Dendritic cell treated with granulocyte-macrophage colony-stimulating factor and Interleukin-4, amounts not matched to agents 40 ng/mL and 50 ng/mL, for 4 days (primary cell): ENCODE data around the gene YAE1.
"Not testable (repeated sequence)": the region's sequence is repeated elsewhere in the genome, so short reads cannot be mapped to it uniquely, and the experiment has no call there.

Source experiments
- H3K27ac Mint-ChIP-seq: one replicate; pipeline ENCODE4 v1.8.0; 2022; ENCODE audit warnings: mild to moderate bottlenecking, mixed read lengths
- H3K27me3 Mint-ChIP-seq: one replicate; pipeline ENCODE4 v1.8.0; 2022; ENCODE audit warnings: mild to moderate bottlenecking, mixed read lengths
- H3K36me3 Mint-ChIP-seq: one replicate; pipeline ENCODE4 v1.8.0; 2022; ENCODE audit warnings: low read depth, mixed read lengths
- H3K4me1 Mint-ChIP-seq: one replicate; pipeline ENCODE4 v1.8.0; 2022; ENCODE audit warnings: low read depth, mixed read lengths
- H3K4me3 Mint-ChIP-seq: one replicate; pipeline ENCODE4 v1.8.0; 2022; ENCODE audit warnings: mild to moderate bottlenecking, moderate library complexity, mixed read lengths
- H3K9me3 Mint-ChIP-seq: one replicate; pipeline ENCODE4 v1.8.0; 2022; ENCODE audit warnings: mixed read lengths
- intact Hi-C: fragments of 100-400 bp; cut with micrococcal nuclease; formaldehyde crosslinking; loops from one replicate; pipeline ENCODE4 v1.15.0; 2022

YAE1 gene

DNA sequence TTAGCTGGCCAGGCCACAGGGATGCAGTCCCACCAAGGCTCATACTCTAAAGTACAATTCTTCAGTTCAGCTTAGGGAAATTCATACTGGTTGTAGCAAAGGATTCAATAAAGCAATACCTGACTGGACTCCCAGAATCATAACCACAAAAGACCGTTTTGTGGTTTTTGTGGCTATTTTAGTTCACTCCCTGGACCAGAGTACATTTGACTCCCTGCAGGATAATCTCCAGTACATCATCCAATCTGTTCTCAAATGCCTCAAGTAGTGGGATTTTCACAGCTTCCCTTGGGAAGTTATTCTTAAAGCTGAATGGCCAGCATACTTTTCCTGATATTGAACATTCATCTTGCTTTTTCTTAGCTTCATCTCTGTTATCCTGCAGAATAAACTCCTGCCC lies 29.3 kb upstream of the YAE1 start:
- intact Hi-C loops, result no loop called here
- Mint-ChIP-seq H3K4me3 (no peak overlapping the region), H3K27ac (no peak overlapping the region), H3K27me3 (peaks cover 2% of the 10 kb centered on the region), H3K9me3 (no peaks in the 10 kb centered on the region), H3K36me3 (no peaks in the 10 kb centered on the region), H3K4me1 (no peaks in the 10 kb centered on the region)

DNA sequence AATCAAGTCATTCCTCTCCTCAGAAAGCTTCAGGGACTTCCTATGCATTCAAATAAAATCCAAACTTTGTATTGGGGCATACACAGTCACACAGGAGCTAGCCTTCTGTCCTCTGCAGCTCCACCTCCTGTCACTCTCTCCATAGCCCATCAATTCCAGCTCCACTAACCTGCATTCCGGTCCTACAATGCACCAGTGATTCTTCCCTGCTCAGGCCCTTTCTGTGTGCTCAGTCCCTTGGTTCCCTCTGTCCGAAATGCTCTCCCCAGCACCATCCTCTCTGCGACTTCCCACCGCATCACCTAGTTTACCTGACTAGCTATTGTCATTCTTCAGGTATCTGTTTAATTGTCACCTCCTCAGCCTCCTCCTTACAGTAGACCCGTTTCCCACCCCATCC lies 26.4 kb upstream of the YAE1 start:
- Mint-ChIP-seq H3K4me3 (no peak overlapping the region), H3K27ac (no peak overlapping the region), H3K27me3 (peaks cover 2% of the 10 kb centered on the region), H3K4me1 (no peaks in the 10 kb centered on the region), H3K36me3 (no peaks in the 10 kb centered on the region), H3K9me3 (no peaks in the 10 kb centered on the region)
- intact Hi-C loops, result no loop called here

DNA sequence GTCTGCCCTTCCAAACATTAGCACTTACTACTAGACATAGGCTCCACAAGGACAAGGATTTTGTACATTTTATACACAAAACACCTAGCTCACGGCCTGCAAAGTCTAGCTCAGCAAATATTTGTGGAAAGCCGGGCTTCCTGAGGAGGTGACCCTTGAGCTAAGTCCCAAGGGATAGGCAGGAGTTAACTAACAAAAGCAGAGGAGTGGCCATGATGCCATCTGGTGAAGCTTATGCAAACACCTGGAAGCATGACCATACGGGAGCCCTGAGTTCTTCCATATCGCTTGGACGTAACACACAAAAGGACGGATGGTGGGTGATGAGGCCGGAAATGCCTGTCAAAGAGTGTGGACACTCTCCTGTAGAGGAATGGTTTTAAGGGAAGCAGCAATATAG lies 25.9 kb upstream of the YAE1 start:
- Mint-ChIP-seq H3K36me3 (no peaks in the 10 kb centered on the region), H3K4me3 (no peak overlapping the region), H3K27ac (no peak overlapping the region), H3K4me1 (no peaks in the 10 kb centered on the region), H3K27me3 (peaks cover 2% of the 10 kb centered on the region), H3K9me3 (no peaks in the 10 kb centered on the region)
- intact Hi-C loops, result no loop called here

DNA sequence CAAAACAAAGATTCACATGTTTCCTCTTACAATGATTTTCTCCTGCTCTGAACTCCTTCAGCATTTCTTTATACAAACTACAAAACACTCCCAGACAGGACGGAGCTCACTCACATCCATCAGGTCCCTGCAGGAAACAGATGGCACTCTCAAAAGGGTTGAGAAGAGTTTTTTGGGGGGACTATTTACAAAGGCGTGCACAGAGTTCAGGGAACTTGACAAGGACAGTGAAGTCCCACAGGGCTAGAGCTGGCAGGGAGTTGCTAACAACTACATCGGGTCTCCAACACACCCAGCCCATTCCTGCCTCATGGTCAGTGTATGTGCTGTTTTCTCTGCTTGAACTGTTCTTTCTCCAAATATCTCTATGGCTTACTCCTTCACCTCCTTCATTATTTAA lies 24.7 kb upstream of the YAE1 start:
- no peaks in the 10 kb centered on the region for H3K36me3 Mint-ChIP-seq
- no peaks in the 10 kb centered on the region for H3K9me3 Mint-ChIP-seq
- H3K4me3 Mint-ChIP-seq, result no peak overlapping the region
- intact Hi-C loops, result no loop called here
- H3K27me3 Mint-ChIP-seq, result peaks cover 2% of the 10 kb centered on the region
- H3K27ac Mint-ChIP-seq, result no peak overlapping the region
- H3K4me1 Mint-ChIP-seq, result no peaks in the 10 kb centered on the region

DNA sequence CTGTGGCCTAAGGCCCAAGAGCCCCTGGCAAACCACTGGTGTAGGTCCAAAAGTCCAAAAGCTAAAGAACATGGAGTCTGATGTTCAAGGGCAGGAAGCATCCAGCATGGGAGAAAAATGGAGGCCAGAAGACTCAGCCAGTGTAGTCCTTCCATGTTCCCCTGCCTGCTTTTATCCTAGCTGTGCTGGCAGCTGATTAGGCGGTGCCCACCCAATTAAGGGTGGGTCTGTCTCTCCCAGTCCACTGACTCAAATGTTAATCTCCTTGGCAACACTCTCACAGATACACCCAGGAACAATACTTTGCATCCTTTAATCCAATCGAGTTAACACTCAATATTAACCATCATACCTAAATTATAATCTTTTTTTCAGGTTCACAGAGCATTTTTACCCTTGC lies 21.4 kb upstream of the YAE1 start:
- H3K4me1 Mint-ChIP-seq, intact Hi-C loops, H3K36me3 Mint-ChIP-seq, H3K27ac Mint-ChIP-seq, H3K27me3 Mint-ChIP-seq, H3K4me3 Mint-ChIP-seq: not testable (repeated sequence)
- peaks cover 23% of the 10 kb centered on the region for H3K9me3 Mint-ChIP-seq

DNA sequence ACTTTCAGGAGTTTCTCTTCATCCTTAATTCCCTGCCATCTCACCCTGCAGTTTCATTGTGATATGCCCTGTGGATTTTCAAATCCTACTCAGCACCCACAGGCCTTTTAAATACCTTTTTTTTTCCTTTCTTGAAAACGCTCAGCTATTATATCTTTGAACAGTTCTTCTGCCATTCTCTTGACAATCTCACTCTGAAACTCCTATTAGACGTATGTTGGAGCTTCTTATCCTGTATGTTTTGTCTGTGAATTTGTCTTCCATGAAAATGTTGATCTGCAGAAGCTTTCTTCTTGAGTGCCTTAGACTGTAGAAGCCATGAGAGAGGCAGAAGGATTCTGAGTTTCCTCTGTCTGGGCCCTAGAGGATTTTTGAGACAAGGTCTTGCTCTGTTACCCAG lies 18.9 kb upstream of the YAE1 start:
- Mint-ChIP-seq H3K27me3 (no peaks in the 10 kb centered on the region), H3K36me3 (no peaks in the 10 kb centered on the region), H3K9me3 (peaks cover 23% of the 10 kb centered on the region), H3K4me3 (no peak overlapping the region), H3K27ac (no peak overlapping the region), H3K4me1 (no peaks in the 10 kb centered on the region)
- intact Hi-C loops, result no loop called here

DNA sequence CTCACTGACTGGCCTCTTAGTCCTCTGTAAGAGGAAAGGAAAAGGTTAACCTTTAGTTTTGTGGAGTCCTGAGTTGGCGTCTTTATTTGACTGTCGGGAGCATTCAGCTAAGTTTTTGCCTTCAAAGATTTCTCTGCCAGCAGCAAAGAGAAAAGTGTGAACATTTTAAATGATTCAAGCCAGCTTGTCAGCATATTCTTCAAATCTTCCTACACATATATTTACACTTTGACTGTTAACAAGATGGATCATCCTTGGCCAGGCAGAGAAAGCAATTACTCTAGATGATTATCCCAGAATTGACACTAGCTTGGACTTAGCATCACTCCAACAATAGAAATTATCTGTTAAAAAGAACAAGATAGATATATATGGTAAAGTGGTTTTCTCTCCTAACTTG lies 15.8 kb upstream of the YAE1 start:
- no peak overlapping the region for H3K4me3 Mint-ChIP-seq
- H3K27me3 Mint-ChIP-seq, result no peaks in the 10 kb centered on the region
- H3K4me1 Mint-ChIP-seq, result no peaks in the 10 kb centered on the region
- no peak overlapping the region for H3K27ac Mint-ChIP-seq
- intact Hi-C loops, result no loop called here
- no peaks in the 10 kb centered on the region for H3K36me3 Mint-ChIP-seq
- H3K9me3 Mint-ChIP-seq, result peaks cover 23% of the 10 kb centered on the region

DNA sequence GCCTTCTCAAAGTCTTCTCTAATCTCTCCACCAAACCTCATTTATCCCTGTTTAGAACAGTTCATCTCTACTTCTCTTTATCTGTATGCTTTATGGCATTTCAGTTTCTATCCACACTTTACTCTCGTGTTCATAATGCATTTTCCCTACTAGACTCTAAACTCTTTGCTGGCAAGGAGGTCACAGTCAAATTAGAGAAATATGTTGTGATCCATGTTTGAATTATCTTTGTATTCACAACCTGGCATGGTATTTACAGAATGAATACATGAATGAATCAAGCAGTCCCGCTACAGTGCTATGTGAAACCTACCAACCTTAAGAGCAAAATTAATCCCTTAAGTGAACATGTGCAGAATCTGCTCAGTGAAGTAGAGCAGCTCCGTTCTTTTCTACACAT lies 12.8 kb upstream of the YAE1 start:
- intact Hi-C loops, result no loop called here
- no peak overlapping the region for H3K27ac Mint-ChIP-seq
- peaks cover 6% of the 10 kb centered on the region for H3K9me3 Mint-ChIP-seq
- H3K27me3 Mint-ChIP-seq, result peaks cover 4% of the 10 kb centered on the region
- no peak overlapping the region for H3K4me3 Mint-ChIP-seq
- no peaks in the 10 kb centered on the region for H3K36me3 Mint-ChIP-seq
- H3K4me1 Mint-ChIP-seq, result no peaks in the 10 kb centered on the region

DNA sequence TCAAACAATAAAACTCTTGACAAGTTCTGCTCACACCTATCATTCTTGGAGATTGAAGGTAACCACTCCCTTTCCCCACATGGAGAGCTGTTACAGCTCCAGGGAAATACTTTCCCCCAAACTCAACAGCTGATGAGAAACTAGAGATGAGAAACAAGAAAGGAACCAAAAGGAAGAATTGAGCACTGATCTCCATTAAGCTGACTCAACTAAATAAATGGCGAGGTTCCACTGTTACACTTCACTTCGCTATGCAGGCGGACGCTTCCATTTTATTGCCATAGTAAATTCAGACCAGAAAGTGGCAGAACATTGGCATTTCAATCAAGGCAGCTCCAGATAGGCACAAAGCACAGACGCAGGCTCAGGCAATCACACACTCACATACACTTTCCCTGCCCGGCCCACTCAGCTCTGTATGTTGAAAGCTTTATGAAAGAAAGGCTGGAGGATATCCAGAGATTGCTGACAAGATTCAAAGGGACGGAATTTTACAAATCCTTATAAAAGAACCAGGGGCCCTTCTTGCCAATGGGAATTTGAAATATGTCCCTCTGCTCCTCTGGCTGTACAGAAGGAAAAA lies 11.5 kb upstream of the YAE1 start:
- Mint-ChIP-seq H3K27ac (no peak overlapping the region), H3K9me3 (no peaks in the 10 kb centered on the region), H3K27me3 (peaks cover 4% of the 10 kb centered on the region), H3K4me1 (no peaks in the 10 kb centered on the region), H3K36me3 (no peaks in the 10 kb centered on the region), H3K4me3 (no peak overlapping the region)
- intact Hi-C loops, result no loop called here

DNA sequence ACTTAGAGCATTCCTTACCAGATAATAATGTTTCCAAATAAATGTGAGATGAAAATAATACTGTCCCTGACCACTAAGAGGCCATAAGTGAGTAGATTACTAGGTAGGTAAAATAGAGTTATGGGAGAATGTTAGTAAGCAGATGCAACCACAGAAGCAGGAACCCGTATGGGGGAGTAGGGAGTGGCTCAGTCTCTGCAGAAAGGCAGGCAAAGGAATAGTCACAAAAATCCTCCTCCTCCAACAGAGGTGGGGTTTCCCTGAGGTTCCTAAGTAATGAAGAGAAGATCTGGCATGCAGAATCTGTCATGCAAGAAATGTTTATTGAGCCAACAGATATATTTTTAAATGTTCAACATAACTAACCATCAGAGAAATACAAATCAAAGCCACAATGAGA lies 9.0 kb upstream of the YAE1 start:
- Mint-ChIP-seq H3K27ac (no peak overlapping the region), H3K4me1 (no peaks in the 10 kb centered on the region)

DNA sequence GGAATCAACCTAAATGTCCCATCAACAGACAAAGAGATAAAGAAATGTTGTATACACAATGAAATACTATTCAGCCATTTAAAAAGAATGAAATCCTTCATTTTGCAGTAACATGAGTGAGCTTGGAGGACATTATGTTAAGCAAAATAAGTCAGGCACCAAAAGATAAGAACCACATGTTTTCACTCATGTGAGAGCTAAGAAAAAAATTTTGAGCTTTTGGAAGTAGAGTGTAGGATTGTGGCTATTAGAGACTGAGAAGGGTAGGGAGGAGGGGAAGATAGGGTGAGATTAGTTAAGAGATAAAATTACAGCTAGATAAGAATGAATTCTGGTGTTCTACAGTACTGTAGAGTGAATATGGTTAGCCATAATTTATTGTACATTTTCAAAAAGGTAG lies 8.3 kb upstream of the YAE1 start:
- Mint-ChIP-seq H3K27me3 (peaks cover 7% of the 10 kb centered on the region), H3K4me3 (no peak overlapping the region), H3K4me1 (no peaks in the 10 kb centered on the region), H3K9me3 (peaks cover 9% of the 10 kb centered on the region), H3K27ac (no peak overlapping the region), H3K36me3 (no peaks in the 10 kb centered on the region)
- intact Hi-C loops, result no loop called here

More for the DNA sequence above, 9.0 kb upstream of the YAE1 start:
- intact Hi-C loops, result no loop called here
- Mint-ChIP-seq H3K9me3 (peaks cover 5% of the 10 kb centered on the region), H3K4me3 (no peak overlapping the region), H3K36me3 (no peaks in the 10 kb centered on the region), H3K27me3 (peaks cover 7% of the 10 kb centered on the region)

DNA sequence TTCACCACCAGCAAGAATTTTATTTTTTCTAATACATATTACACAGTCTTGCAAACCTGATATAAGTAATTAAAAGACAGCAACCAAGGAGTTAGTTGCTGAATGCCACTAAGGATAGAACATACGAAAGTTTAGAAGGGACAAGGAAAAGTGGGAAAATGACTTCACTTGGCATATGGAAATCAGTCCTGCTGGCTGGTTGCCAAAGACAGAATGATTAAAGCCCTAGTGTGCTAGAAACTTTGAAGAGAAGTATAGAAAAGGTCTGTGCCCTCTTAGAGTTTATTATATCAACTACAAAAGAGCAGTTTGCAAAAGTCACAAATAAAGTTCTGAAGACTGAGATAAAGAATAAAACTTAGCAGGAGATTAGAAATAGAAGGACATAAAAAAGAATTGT lies 5.8 kb upstream of the YAE1 start:
- H3K4me3 Mint-ChIP-seq, result no peak overlapping the region
- no peak overlapping the region for H3K27ac Mint-ChIP-seq
- no peaks in the 10 kb centered on the region for H3K36me3 Mint-ChIP-seq
- peaks cover 9% of the 10 kb centered on the region for H3K9me3 Mint-ChIP-seq
- no peaks in the 10 kb centered on the region for H3K4me1 Mint-ChIP-seq
- H3K27me3 Mint-ChIP-seq, result peaks cover 7% of the 10 kb centered on the region
- intact Hi-C loops, result no loop called here

DNA sequence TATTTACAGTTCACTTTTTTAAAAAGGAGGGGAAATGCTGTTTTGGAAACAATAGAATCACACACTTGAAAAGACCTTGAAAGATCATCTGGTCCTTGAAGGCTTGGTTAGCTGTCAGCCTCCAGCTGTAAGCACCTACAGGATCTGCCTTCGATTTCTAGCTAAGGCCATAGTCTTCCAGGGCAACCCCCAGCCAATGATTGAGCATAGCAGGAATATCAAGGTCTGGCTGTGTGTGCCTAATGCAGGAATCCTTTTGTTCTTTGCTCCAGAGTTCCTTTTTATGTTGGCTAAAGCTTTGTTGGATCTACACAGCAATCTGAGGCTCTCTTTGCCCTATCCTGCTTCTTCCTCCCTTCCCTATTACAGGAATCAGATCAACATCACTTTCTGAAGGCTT lies 5.2 kb upstream of the YAE1 start:
- no peaks in the 10 kb centered on the region for H3K4me1 Mint-ChIP-seq
- intact Hi-C loops, result no loop called here
- H3K4me3 Mint-ChIP-seq, result no peak overlapping the region
- H3K27me3 Mint-ChIP-seq, result peaks cover 7% of the 10 kb centered on the region
- H3K36me3 Mint-ChIP-seq, result peaks cover under 1% of the 10 kb centered on the region
- H3K9me3 Mint-ChIP-seq, result peaks cover 9% of the 10 kb centered on the region
- H3K27ac Mint-ChIP-seq, result no peak overlapping the region

DNA sequence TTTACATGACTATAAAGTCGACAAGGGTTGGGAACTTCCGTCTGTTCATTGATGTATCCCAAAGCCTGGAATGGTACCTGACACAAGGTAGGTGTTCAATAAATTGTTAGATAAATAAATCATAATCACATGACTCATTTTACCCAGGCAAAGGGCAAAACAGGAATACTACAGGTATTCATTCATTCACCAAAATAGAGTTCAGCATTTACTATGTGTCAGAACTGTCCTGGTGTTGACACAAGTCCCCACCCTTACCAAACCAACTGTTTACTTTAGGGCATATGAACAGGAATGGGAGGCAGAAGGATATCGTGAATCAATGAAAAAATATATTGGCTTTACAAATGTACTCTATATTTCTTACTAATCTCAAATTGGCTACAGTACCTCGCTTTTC lies 666 bp upstream of the YAE1 start:
- Mint-ChIP-seq H3K27ac (peak overlapping the region; percentile 81), H3K27me3 (peaks cover 2% of the 10 kb centered on the region), H3K9me3 (peaks cover 9% of the 10 kb centered on the region), H3K4me3 (peak overlapping the region; percentile 99), H3K4me1 (peaks cover 10% of the 10 kb centered on the region), H3K36me3 (peaks cover 6% of the 10 kb centered on the region)
- intact Hi-C loops, result loop anchor here (5.0 kb wide), 1 partner anchor 567 kb away; the partner anchor contains the start of gene MPLKIP

DNA sequence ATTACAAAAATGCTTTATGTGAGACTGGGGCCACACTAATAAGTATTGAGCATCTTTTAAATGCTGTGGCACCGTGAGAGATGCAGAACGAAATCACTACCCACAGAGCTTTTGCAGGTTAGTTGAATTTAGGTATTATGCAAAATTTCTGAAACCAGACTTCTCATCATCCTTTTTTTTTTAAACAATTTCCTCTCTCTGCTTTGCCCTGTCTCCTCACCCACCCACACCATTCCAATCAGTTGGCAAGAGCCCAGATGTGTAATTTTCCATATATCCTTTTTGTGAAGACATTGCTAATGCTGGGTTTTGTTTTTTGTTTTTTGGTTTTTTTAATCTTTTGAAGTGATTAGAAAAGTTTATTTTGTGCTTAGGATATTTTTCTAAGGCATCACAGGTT lies 1.1 kb downstream of the YAE1 start:
- Mint-ChIP-seq H3K36me3 (peaks cover 14% of the 10 kb centered on the region), H3K4me1 (peaks cover 10% of the 10 kb centered on the region), H3K4me3 (no peak overlapping the region), H3K27ac (no peak overlapping the region), H3K27me3 (no peaks in the 10 kb centered on the region), H3K9me3 (peaks cover 3% of the 10 kb centered on the region)
- intact Hi-C loops, result loop anchor here (5.0 kb wide), 1 partner anchor 565 kb away; the partner anchor contains the start of gene MPLKIP
